Activated T-helper 1 cell treated with anti-CD3 and anti-CD28 coated beads, Interleukin-2, amount 50 U/mL, for 16 hours (primary cell): ENCODE data around the gene DACT3.

Experiments
- DNase-seq, 2 donors: peaks; one replicate each; pipeline ENCODE4 v3.0.0-alpha.2; 2020; ENCODE audit warnings: low read depth in 1 of 2, low spot score in 1 of 2

Gene DACT3

GRCh38 chr19:46600384-46601317, 60.3 kb downstream of the DACT3 start:
- peak; percentile 94 to 95 for DNase-seq

- no peak for DNase-seq
These were observed 61.1 kb downstream of the DACT3 start for GRCh38 chr19:46599716-46600373.

GRCh38 chr19:46598372-46598917, 62.5 kb downstream of the DACT3 start:
- DNase-seq = no peak
